GM12878 (cell line): Measurements from ENCODE around the gene PDIA4. TPM values are rescaled to one million over a fixed set of nuclear protein-coding genes. Genes with fewer than 3 reads are reported as not detected.

Experiments
- BMI1 ChIP-seq: fragments of 450-650 bp; IDR thresholded peaks from 2 replicates; pipeline ENCODE4 v1.6.1; 2016; ENCODE audit warnings: mild to moderate bottlenecking, moderate library complexity, borderline replicate concordance
- CBX3 ChIP-seq: fragments of 200-600 bp; sonication (generic); IDR thresholded peaks from 2 replicates; pipeline ENCODE4 v1.6.1; 2016; ENCODE audit warnings: low read depth, borderline replicate concordance
- CREB1 ChIP-seq: IDR thresholded peaks from 2 replicates; pipeline ENCODE4 v1.6.1; 2012; ENCODE audit warnings: low read depth, mild to moderate bottlenecking, inconsistent platforms
- CREM ChIP-seq: IDR thresholded peaks from 2 replicates; pipeline ENCODE4 v1.6.1; 2014; ENCODE audit warnings: antibody characterized with exemption, low read depth
- EGR1 ChIP-seq, 2 experiments: IDR thresholded peaks; 1 replicate in 1 of 2; 2 replicates in 1 of 2; pipeline ENCODE4 v1.6.1; 2011 to 2012; ENCODE audit warnings: low read depth in 2 of 2, low read length in 2 of 2, borderline replicate concordance in 1 of 2, mild to moderate bottlenecking in 1 of 2, moderate library complexity in 1 of 2
- EP300 ChIP-seq, 2 experiments: fragments of 150-350 bp in 1 of 2; IDR thresholded peaks; 2 replicates each; pipeline ENCODE4 v1.6.1; 2011 to 2012; ENCODE audit warnings: low read depth in 2 of 2, low read length in 2 of 2, borderline replicate concordance in 1 of 2, improper control_type of control experiment in 1 of 2, inconsistent platforms in 1 of 2; ENCODE audit not compliant: control insufficient read depth in 1 of 2
- ESRRA ChIP-seq: IDR thresholded peaks from 2 replicates; pipeline ENCODE4 v1.6.1; 2012; ENCODE audit warnings: mild to moderate bottlenecking, low read length, improper control_type of control experiment
- JUND ChIP-seq: IDR thresholded peaks from 2 replicates; pipeline ENCODE4 v1.6.1; 2012; ENCODE audit warnings: low read depth, mild to moderate bottlenecking, low read length, improper control_type of control experiment, moderate library complexity
- NFYB ChIP-seq: IDR thresholded peaks from 2 replicates; pipeline ENCODE4 v1.6.1; 2011; ENCODE audit warnings: low read depth, mild to moderate bottlenecking, low read length, improper control_type of control experiment, moderate library complexity; ENCODE audit not compliant: insufficient read depth
- PAX5 ChIP-seq: IDR thresholded peaks from 2 replicates; pipeline ENCODE4 v1.6.1; 2011; ENCODE audit warnings: low read depth, low read length, borderline replicate concordance
- POLR2A ChIP-seq: IDR thresholded peaks from 2 replicates; pipeline ENCODE4 v1.6.1; 2011; ENCODE audit warnings: low read depth, mild to moderate bottlenecking, low read length
- RUNX3 ChIP-seq: IDR thresholded peaks from 2 replicates; pipeline ENCODE4 v1.6.1; 2012; ENCODE audit warnings: low read length, inconsistent platforms
- SPI1 ChIP-seq: IDR thresholded peaks from 2 replicates; pipeline ENCODE4 v1.6.1; 2011; ENCODE audit warnings: low read depth, mild to moderate bottlenecking, low read length, moderate library complexity, borderline replicate concordance; ENCODE audit not compliant: insufficient read depth
- SUPT20H ChIP-seq: IDR thresholded peaks from 2 replicates; pipeline ENCODE4 v1.6.1; 2011; ENCODE audit warnings: low read depth, mild to moderate bottlenecking, low read length, moderate library complexity, borderline replicate concordance; ENCODE audit not compliant: control insufficient read depth
- TCF3 ChIP-seq: IDR thresholded peaks from 2 replicates; pipeline ENCODE4 v1.6.1; 2012; ENCODE audit warnings: low read depth, mild to moderate bottlenecking, low read length, borderline replicate concordance; ENCODE audit not compliant: insufficient read depth
- ZNF207 ChIP-seq: fragments of 450-650 bp; IDR thresholded peaks from 2 replicates; pipeline ENCODE4 v1.6.1; 2014; ENCODE audit warnings: antibody characterized with exemption, mild to moderate bottlenecking, borderline replicate concordance
- polyA plus RNA-seq, 11 experiments: library from polyadenylated mRNA; depleted of rRNA in 4 of 11; unstranded in 6 of 11; stranded (reverse) in 5 of 11; fragments of >200 nt; fragmentation: Nextera tagmentation in 4 of 11; fragmentation: Illumina TruSeq in 1 of 11; extraction: Ambion mirVana in 4 of 11; extraction: Trizol in 1 of 11; gene quantifications; 1 replicate in 1 of 11; 2 replicates in 10 of 11; pipeline versions ENCODE4 v1.2.1 to v1.2.3, GENCODE V29; 2011 to 2016; ENCODE audit warnings: inconsistent platforms in 2 of 11, missing spikeins in 2 of 11, low read depth in 1 of 11
- total RNA-seq, 4 experiments: library from RNA; depleted of rRNA in 3 of 4; stranded (reverse); fragments of >200 nt in 3 of 4; fragmentation: Illumina TruSeq in 1 of 4; extraction: Trizol in 1 of 4; gene quantifications; 2 replicates each; pipeline versions ENCODE4 v1.2.1 to v1.2.3, GENCODE V29; 2013 to 2021
- TF ChIP-seq, protein P1 (sequence below): IDR thresholded peaks from 2 replicates; pipeline ENCODE4 v1.6.1; 2012; ENCODE audit warnings: low read depth, low read length, improper control_type of control experiment
- TF ChIP-seq, protein P2 (sequence below): fragments of 450-650 bp; formaldehyde crosslinking; IDR thresholded peaks from 2 replicates; pipeline ENCODE4 v1.5.0; 2022; ENCODE audit warnings: mild to moderate bottlenecking, missing genetic modification characterization
- TF ChIP-seq, protein P3 (sequence below): fragments of 450-650 bp; IDR thresholded peaks from 2 replicates; pipeline ENCODE4 v1.6.1; 2014; ENCODE audit warnings: mild to moderate bottlenecking
- TF ChIP-seq, protein P4 (sequence below): fragments of 450-650 bp; formaldehyde crosslinking; IDR thresholded peaks from 2 replicates; pipeline ENCODE4 v1.4.0; 2022; ENCODE audit warnings: mild to moderate bottlenecking, moderate library complexity

PDIA4 gene
- total and polyA plus RNA-seq, 10 of the 15 experiments (the other 5 are each of a cell fraction or from before 2014, with no cell fraction given), result 7.1 to 306 (median 106) TPM

GRCh38 chr7:148983200-148984146 is 44.8 kb downstream of the PDIA4 start (continued):
- TF ChIP-seq, protein P1, sequence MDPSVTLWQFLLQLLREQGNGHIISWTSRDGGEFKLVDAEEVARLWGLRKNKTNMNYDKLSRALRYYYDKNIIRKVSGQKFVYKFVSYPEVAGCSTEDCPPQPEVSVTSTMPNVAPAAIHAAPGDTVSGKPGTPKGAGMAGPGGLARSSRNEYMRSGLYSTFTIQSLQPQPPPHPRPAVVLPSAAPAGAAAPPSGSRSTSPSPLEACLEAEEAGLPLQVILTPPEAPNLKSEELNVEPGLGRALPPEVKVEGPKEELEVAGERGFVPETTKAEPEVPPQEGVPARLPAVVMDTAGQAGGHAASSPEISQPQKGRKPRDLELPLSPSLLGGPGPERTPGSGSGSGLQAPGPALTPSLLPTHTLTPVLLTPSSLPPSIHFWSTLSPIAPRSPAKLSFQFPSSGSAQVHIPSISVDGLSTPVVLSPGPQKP, result no peak
- no peak for TF ChIP-seq BMI1
- TF ChIP-seq ZNF207, result no peak
- TF ChIP-seq JUND, result no peak
- TF ChIP-seq, protein P2, sequence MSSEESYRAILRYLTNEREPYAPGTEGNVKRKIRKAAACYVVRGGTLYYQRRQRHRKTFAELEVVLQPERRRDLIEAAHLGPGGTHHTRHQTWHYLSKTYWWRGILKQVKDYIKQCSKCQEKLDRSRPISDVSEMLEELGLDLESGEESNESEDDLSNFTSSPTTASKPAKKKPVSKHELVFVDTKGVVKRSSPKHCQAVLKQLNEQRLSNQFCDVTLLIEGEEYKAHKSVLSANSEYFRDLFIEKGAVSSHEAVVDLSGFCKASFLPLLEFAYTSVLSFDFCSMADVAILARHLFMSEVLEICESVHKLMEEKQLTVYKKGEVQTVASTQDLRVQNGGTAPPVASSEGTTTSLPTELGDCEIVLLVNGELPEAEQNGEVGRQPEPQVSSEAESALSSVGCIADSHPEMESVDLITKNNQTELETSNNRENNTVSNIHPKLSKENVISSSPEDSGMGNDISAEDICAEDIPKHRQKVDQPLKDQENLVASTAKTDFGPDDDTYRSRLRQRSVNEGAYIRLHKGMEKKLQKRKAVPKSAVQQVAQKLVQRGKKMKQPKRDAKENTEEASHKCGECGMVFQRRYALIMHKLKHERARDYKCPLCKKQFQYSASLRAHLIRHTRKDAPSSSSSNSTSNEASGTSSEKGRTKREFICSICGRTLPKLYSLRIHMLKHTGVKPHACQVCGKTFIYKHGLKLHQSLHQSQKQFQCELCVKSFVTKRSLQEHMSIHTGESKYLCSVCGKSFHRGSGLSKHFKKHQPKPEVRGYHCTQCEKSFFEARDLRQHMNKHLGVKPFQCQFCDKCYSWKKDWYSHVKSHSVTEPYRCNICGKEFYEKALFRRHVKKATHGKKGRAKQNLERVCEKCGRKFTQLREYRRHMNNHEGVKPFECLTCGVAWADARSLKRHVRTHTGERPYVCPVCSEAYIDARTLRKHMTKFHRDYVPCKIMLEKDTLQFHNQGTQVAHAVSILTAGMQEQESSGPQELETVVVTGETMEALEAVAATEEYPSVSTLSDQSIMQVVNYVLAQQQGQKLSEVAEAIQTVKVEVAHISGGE (CRISPR knock-in tag), result no peak
- no peak for TF ChIP-seq SPI1
- no peak for TF ChIP-seq CBX3
- no peak for TF ChIP-seq CREB1
- TF ChIP-seq, protein P3, sequence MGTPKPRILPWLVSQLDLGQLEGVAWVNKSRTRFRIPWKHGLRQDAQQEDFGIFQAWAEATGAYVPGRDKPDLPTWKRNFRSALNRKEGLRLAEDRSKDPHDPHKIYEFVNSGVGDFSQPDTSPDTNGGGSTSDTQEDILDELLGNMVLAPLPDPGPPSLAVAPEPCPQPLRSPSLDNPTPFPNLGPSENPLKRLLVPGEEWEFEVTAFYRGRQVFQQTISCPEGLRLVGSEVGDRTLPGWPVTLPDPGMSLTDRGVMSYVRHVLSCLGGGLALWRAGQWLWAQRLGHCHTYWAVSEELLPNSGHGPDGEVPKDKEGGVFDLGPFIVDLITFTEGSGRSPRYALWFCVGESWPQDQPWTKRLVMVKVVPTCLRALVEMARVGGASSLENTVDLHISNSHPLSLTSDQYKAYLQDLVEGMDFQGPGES, result no peak
- TF ChIP-seq EP300 (IDR thresholded peaks at IDR 0.05; ENCODE audit: borderline replicate concordance in 1 of 2, control insufficient read depth in 1 of 2, low read depth in 2 of 2, low read length in 2 of 2), result no peak
- TF ChIP-seq POLR2A, result peak; percentile 27; the same call in 1 of the 2 replicates
- no peak for TF ChIP-seq CREM
- TF ChIP-seq PAX5, result no peak
- TF ChIP-seq NFYB, result no peak
- no peak for TF ChIP-seq SUPT20H
- 0 out of 3 replicates have a peak, but pooled peaks of 1 of the 2 experiments have one; percentile 8 for TF ChIP-seq EGR1 (IDR thresholded peaks at IDR 0.05; ENCODE audit: borderline replicate concordance in 1 of 2, low read depth in 2 of 2, low read length in 2 of 2)
- no peak for TF ChIP-seq TCF3
- TF ChIP-seq ESRRA, result no peak
- TF ChIP-seq, protein P4, sequence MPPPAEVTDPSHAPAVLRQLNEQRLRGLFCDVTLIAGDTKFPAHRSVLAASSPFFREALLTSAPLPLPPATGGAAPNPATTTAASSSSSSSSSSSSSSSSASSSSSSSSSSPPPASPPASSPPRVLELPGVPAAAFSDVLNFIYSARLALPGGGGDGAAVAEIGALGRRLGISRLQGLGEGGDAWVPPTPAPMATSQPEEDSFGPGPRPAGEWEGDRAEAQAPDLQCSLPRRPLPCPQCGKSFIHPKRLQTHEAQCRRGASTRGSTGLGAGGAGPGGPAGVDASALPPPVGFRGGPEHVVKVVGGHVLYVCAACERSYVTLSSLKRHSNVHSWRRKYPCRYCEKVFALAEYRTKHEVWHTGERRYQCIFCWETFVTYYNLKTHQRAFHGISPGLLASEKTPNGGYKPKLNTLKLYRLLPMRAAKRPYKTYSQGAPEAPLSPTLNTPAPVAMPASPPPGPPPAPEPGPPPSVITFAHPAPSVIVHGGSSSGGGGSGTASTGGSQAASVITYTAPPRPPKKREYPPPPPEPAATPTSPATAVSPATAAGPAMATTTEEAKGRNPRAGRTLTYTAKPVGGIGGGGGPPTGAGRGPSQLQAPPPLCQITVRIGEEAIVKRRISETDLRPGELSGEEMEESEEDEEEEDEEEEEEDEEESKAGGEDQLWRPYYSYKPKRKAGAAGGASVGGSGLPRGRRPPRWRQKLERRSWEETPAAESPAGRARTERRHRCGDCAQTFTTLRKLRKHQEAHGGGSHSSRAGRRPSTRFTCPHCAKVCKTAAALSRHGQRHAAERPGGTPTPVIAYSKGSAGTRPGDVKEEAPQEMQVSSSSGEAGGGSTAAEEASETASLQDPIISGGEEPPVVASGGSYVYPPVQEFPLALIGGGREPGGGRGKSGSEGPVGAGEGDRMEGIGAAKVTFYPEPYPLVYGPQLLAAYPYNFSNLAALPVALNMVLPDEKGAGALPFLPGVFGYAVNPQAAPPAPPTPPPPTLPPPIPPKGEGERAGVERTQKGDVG (CRISPR knock-in tag), result no peak
- peak; percentile 83 for TF ChIP-seq RUNX3
